K562 (cell line): ENCODE measurements around the gene SEMA3C. TPM values are rescaled to one million over a fixed set of nuclear protein-coding genes. Genes with fewer than 3 reads are reported as not detected.

Experiments used
- ATAC-seq: fragments of 200-7000 bp; cut with Tn5 transposase; 3 replicates; pipeline ENCODE4 v1.9.1; 2020; ENCODE audit warnings: moderate library complexity
- BruUV-seq: library from RNA; stranded (reverse); fragments of 400-500 nt; replicated peaks from 2 replicates; lab custom pipeline; 2021; lab: Mats Ljungman, UMichigan
- CTCF ChIA-PET: fragments of 300-600 bp; formaldehyde crosslinking; extraction: SDS; loops from one replicate; lab custom pipeline; 2021; ENCODE audit warnings: low intra/inter-chr PET ratio; lab: Yijun Ruan, JAX
- POLR2A ChIA-PET: fragments of 300-600, 350-650 bp; sonication (Branson Sonifier 250); formaldehyde crosslinking; extraction: SDS; loops from one replicate; lab custom pipeline; 2021; ENCODE audit warnings: antibody characterized with exemption, inconsistent platforms; lab: Yijun Ruan, JAX
- DNase-seq, 4 experiments: peaks; one replicate each; pipeline versions ENCODE4 v3.0.0 to v3.0.0-alpha.2; 2011 to 2018; ENCODE audit warnings: low spot score in 3 of 4, mixed read lengths in 3 of 4; ENCODE audit errors: extremely low read depth in 1 of 4
- FAIRE-seq: peaks from 2 replicates; lab custom pipeline; 2011; peaks lifted over from hg19 to GRCh38; lab: Jason Lieb, UNC
- H2AFZ ChIP-seq: 2 replicates; pipeline ENCODE4 v1.6.0; 2011; ENCODE audit warnings: low read depth, low read length, control low read depth, inconsistent platforms
- H3K27ac ChIP-seq: fragments of 200-600 bp; 3 replicates; pipeline ENCODE4 v1.8.0; 2011; ENCODE audit warnings: low read depth, mild to moderate bottlenecking, control low read depth, inconsistent platforms, low read length, moderate library complexity, mixed read lengths; ENCODE audit errors: extremely low read depth
- H3K27me3 ChIP-seq, 2 experiments: fragments of 300-600 bp in 1 of 2; 2 replicates in 1 of 2; 3 replicates in 1 of 2; pipeline versions ENCODE4 v1.6.0 to v1.8.0; 2011; ENCODE audit warnings: inconsistent platforms in 2 of 2, low read length in 2 of 2, mild to moderate bottlenecking in 1 of 2, mixed read lengths in 1 of 2, moderate library complexity in 1 of 2; ENCODE audit not compliant: control insufficient read depth in 2 of 2, insufficient read depth in 2 of 2
- H3K36me3 ChIP-seq: fragments of 300-600 bp; 3 replicates; pipeline ENCODE4 v1.8.0; 2011; ENCODE audit warnings: mild to moderate bottlenecking, low read length, inconsistent platforms; ENCODE audit not compliant: control insufficient read depth, insufficient read depth
- H3K4me1 ChIP-seq, 2 experiments: fragments of 200-600 bp in 1 of 2; replicated peaks in 1 of 2; 2 replicates in 1 of 2; 3 replicates in 1 of 2; pipeline versions ENCODE4 v1.5.1 to v1.8.0; 2011; ENCODE audit warnings: inconsistent platforms in 2 of 2, low read length in 2 of 2, mild to moderate bottlenecking in 1 of 2, mixed read lengths in 1 of 2, moderate library complexity in 1 of 2; ENCODE audit not compliant: control insufficient read depth in 2 of 2, insufficient read depth in 2 of 2
- H3K4me2 ChIP-seq: 2 replicates; pipeline ENCODE4 v1.6.1; 2011; ENCODE audit warnings: low read length, control low read depth, inconsistent platforms, mixed read lengths; ENCODE audit not compliant: insufficient read depth
- H3K4me3 ChIP-seq: fragments of 200-600 bp; sonication (generic), shearing (Covaris generic); 2 replicates; pipeline ENCODE4 v1.5.1; 2016; ENCODE audit warnings: control low read depth, inconsistent platforms
- H3K79me2 ChIP-seq: fragments of 200-600 bp; 3 replicates; pipeline ENCODE4 v1.8.0; 2011; ENCODE audit warnings: low read length, inconsistent platforms; ENCODE audit not compliant: control insufficient read depth, insufficient read depth
- H3K9ac ChIP-seq, 2 experiments: 2 replicates each; pipeline versions ENCODE4 v1.6.0 to v1.6.1; 2011; ENCODE audit warnings: low read depth in 2 of 2, low read length in 2 of 2, control low read depth in 1 of 2, inconsistent platforms in 1 of 2, mild to moderate bottlenecking in 1 of 2, mixed read lengths in 1 of 2; ENCODE audit not compliant: insufficient read depth in 1 of 2
- H3K9me1 ChIP-seq: one replicate; pipeline ENCODE4 v1.6.0; 2011; ENCODE audit warnings: inconsistent platforms, mild to moderate bottlenecking, low read length, moderate library complexity; ENCODE audit not compliant: control insufficient read depth, insufficient read depth
- H3K9me3 ChIP-seq: replicated peaks from 2 replicates; pipeline ENCODE4 v1.5.1; 2011; ENCODE audit warnings: low read depth, low read length, inconsistent platforms; ENCODE audit not compliant: control insufficient read depth, insufficient read depth
- H4K20me1 ChIP-seq: replicated peaks from 2 replicates; pipeline ENCODE4 v1.6.1; 2011; ENCODE audit warnings: low read length, inconsistent platforms, mixed read lengths; ENCODE audit not compliant: control insufficient read depth, insufficient read depth
- ARID2 ChIP-seq: fragments of 450-650 bp; IDR thresholded peaks from 2 replicates; pipeline ENCODE4 v1.6.1; 2017; ENCODE audit warnings: antibody characterized with exemption, mild to moderate bottlenecking
- MED1 ChIP-seq: sonication (generic); formaldehyde crosslinking; IDR thresholded peaks from 2 replicates; pipeline ENCODE4 v1.8.1; 2023; ENCODE audit warnings: missing genetic modification reagents, borderline replicate concordance
- NCOA4 ChIP-seq: fragments of 450-650 bp; IDR thresholded peaks from 2 replicates; pipeline ENCODE4 v1.6.1; 2018; ENCODE audit warnings: mild to moderate bottlenecking; ENCODE audit not compliant: partially characterized antibody
- PYGO2 ChIP-seq: fragments of 450-650 bp; IDR thresholded peaks from 2 replicates; pipeline ENCODE4 v1.6.1; 2016; ENCODE audit warnings: mild to moderate bottlenecking, missing genetic modification characterization, moderate library complexity, missing compliant biosample characterization
- RAD51 ChIP-seq: fragments of 450-650 bp; IDR thresholded peaks from 2 replicates; pipeline ENCODE4 v1.7.1; 2016; ENCODE audit warnings: low read depth, mild to moderate bottlenecking, borderline replicate concordance
- TAF1 ChIP-seq: IDR thresholded peaks from 2 replicates; pipeline ENCODE4 v1.6.1; 2011; ENCODE audit warnings: mild to moderate bottlenecking, low read length, moderate library complexity; ENCODE audit not compliant: insufficient read depth, control insufficient read depth, severe bottlenecking; ENCODE audit errors: extremely low read depth
- TFAM ChIP-seq: fragments of 250-450 bp; sonication (Bioruptor Pico); conservative IDR thresholded peaks from 2 replicates; pipeline ENCODE4 v1.5.0; 2021; ENCODE audit warnings: mild to moderate bottlenecking, moderate library complexity
- ZNF140 ChIP-seq: fragments of 250-450 bp; sonication (Bioruptor Pico); IDR thresholded peaks from 2 replicates; pipeline ENCODE4 v1.8.0; 2021; ENCODE audit warnings: moderate library complexity, mild to moderate bottlenecking, inconsistent platforms
- ZNF23 ChIP-seq: fragments of 250-450 bp; sonication (Bioruptor Pico); IDR thresholded peaks from 2 replicates; pipeline ENCODE4 v1.4.0; 2020; ENCODE audit warnings: mild to moderate bottlenecking
- WGBS: fragments of 100-300 bp; shearing (Covaris generic); methylation state at CpG from one replicate; pipeline ENCODE4 v1.1.6; 2016; ENCODE audit warnings: low coverage, mixed read lengths; ENCODE audit not compliant: insufficient coverage; ENCODE audit errors: missing lambda C conversion rate; 5-methylcytosine and 5-hydroxymethylcytosine counted together
- in situ Hi-C: fragments of 300-500 bp; cut with MboI; formaldehyde crosslinking; loops from 4 replicates; pipeline ENCODE4 v1.15.0; 2018; ENCODE audit warnings: inconsistent platforms, mixed read lengths
- intact Hi-C: fragments of 100-400 bp; cut with micrococcal nuclease; formaldehyde crosslinking; loops from 2 replicates; pipeline ENCODE4 v1.14.2; 2022
- polyA plus RNA-seq, 8 experiments: library from polyadenylated mRNA; depleted of rRNA in 4 of 8; stranded (reverse) in 5 of 8; unstranded in 3 of 8; fragments of >200 nt; fragmentation: Nextera tagmentation in 2 of 8; fragmentation: Illumina TruSeq in 1 of 8; extraction: Ambion mirVana in 2 of 8; extraction: Trizol in 1 of 8; gene quantifications; 2 replicates each; pipeline versions ENCODE4 v1.2.1 to v1.2.3, GENCODE V29; 2011 to 2014; ENCODE audit warnings: inconsistent platforms in 1 of 8, missing spikeins in 1 of 8
- total RNA-seq, 7 experiments: library from RNA; depleted of rRNA in 6 of 7; stranded (reverse); fragments of >200 nt in 6 of 7; fragmentation: Illumina TruSeq in 2 of 7; extraction: Trizol in 2 of 7; gene quantifications; 2 replicates each; pipeline versions ENCODE4 v1.2.1 to v1.2.3, GENCODE V29; 2011 to 2021; ENCODE audit warnings: low replicate concordance in 1 of 7
- TF ChIP-seq, protein P1 (sequence below): fragments of 250-450 bp; sonication (Bioruptor Pico); IDR thresholded peaks from 2 replicates; pipeline ENCODE4 v1.5.0; 2021; ENCODE audit warnings: mild to moderate bottlenecking, borderline replicate concordance
- TF ChIP-seq, protein P2 (sequence below), 2 experiments: fragments of 450-650 bp in 1 of 2; sonication (generic) in 1 of 2; formaldehyde crosslinking; conservative IDR thresholded peaks; 2 replicates each; pipeline versions ENCODE4 v1.4.0 to v1.8.1; 2020 to 2022; ENCODE audit warnings: mild to moderate bottlenecking in 1 of 2, missing genetic modification reagents in 1 of 2
- TF ChIP-seq, protein P3 (sequence below), 2 experiments: fragments of 250-450 bp in 1 of 2; fragments of 450-650 bp in 1 of 2; sonication (Bioruptor Pico) in 1 of 2; IDR thresholded peaks; 2 replicates each; pipeline versions ENCODE4 v1.6.1 to v1.8.0; 2016 to 2021; ENCODE audit warnings: mild to moderate bottlenecking in 2 of 2, moderate library complexity in 2 of 2, missing compliant biosample characterization in 1 of 2, missing genetic modification characterization in 1 of 2

The SEMA3C gene
- total and polyA plus RNA-seq, 9 of the 15 experiments (the other 6 are each of a cell fraction or from before 2014, with no cell fraction given): 0.04 to 0.36 (median 0.12) TPM; not detected in 3

DNA sequence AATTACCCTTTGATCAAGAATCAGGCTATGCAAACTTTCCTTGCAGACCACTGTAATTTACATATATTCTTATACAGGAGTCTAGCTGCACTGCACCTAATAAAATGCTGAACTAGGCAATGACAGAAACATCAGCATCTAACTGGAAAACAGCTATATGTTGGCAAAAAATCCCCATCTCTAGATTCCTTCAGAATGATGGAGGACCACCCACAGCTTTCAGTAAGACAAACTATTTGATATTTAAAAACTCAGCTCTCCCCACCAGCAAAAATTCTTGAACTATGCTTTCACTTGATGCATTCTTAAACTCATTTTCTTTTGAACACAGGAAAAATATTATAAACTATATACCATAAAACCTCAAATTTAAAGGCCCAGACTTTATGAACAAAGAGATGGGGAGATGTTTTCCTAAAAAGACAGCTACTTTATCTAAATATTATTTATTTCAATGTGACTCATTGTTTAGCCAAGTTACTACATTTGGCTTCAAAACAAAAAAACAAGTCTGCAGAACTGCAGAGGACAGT lies 77.4 kb downstream of the SEMA3C start (continued):
- TF ChIP-seq, protein P1, sequence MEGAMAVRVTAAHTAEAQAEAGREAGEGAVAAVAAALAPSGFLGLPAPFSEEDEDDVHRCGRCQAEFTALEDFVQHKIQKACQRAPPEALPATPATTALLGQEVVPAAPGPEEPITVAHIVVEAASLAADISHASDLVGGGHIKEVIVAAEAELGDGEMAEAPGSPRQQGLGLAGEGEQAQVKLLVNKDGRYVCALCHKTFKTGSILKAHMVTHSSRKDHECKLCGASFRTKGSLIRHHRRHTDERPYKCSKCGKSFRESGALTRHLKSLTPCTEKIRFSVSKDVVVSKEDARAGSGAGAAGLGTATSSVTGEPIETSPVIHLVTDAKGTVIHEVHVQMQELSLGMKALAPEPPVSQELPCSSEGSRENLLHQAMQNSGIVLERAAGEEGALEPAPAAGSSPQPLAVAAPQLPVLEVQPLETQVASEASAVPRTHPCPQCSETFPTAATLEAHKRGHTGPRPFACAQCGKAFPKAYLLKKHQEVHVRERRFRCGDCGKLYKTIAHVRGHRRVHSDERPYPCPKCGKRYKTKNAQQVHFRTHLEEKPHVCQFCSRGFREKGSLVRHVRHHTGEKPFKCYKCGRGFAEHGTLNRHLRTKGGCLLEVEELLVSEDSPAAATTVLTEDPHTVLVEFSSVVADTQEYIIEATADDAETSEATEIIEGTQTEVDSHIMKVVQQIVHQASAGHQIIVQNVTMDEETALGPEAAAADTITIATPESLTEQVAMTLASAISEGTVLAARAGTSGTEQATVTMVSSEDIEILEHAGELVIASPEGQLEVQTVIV (CRISPR knock-in tag): no peak
- TF ChIP-seq NCOA4: no peak

DNA sequence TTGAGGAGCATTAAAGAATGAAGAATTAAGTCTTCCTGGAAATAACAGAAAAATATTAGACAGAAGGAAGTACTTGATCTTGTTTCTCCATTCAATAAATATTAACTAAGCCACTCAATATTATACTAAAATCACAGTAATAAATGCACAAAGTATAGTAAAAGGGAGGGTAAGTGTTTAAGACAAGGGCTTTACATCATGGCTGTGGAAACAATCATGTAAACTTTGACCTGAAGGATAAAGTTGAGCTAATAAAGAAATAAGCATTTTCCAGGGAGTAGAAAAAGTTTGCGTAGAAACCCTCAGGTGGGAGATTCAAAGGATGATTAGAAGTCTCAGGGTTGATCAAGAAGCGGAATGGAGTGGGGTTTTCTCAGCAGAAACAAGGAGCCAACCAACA lies 78.2 kb downstream of the SEMA3C start:
- Histone ChIP-seq H3K27me3 (no peaks in the 10 kb centered on the region), H3K9me3 (no peaks in the 10 kb centered on the region), H3K9ac (no peak overlapping the region), H3K36me3 (no peaks in the 10 kb centered on the region), H4K20me1 (no peaks in the 10 kb centered on the region), H3K4me1 (no peaks in the 10 kb centered on the region), H3K27ac (no peak overlapping the region), H3K79me2 (no peaks in the 10 kb centered on the region), H3K4me3 (no peak overlapping the region), H2AFZ (no peak overlapping the region), H3K4me2 (no peak overlapping the region), H3K9me1 (no peaks in the 10 kb centered on the region)
- in situ Hi-C loops: no loop called here
- intact Hi-C loops: no loop called here
- DNase-seq (no peak), ATAC-seq (no peak), FAIRE-seq (no peak)
- CTCF ChIA-PET: no interaction called here
- TF ChIP-seq TAF1: no peak
- no peak for TF ChIP-seq ARID2
- no peak for TF ChIP-seq MED1
- TF ChIP-seq, protein P2, sequence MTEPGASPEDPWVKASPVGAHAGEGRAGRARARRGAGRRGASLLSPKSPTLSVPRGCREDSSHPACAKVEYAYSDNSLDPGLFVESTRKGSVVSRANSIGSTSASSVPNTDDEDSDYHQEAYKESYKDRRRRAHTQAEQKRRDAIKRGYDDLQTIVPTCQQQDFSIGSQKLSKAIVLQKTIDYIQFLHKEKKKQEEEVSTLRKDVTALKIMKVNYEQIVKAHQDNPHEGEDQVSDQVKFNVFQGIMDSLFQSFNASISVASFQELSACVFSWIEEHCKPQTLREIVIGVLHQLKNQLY (CRISPR knock-in tag; conservative IDR thresholded peaks at IDR 0.05): no peak
- TF ChIP-seq RAD51: no peak
- no peak for TF ChIP-seq ZNF23 (CRISPR knock-in tag)
- no peak for TF ChIP-seq ZNF140 (CRISPR knock-in tag)
- TF ChIP-seq, protein P3, sequence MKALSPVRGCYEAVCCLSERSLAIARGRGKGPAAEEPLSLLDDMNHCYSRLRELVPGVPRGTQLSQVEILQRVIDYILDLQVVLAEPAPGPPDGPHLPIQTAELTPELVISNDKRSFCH (CRISPR knock-in tag; IDR thresholded peaks at IDR 0.05): no peak
- TF ChIP-seq, protein P3 (tag; IDR thresholded peaks at IDR 0.05): no peak
- no peak for TF ChIP-seq PYGO2
- no peak for TF ChIP-seq TFAM
- no TSS peak for BruUV-seq
- POLR2A ChIA-PET: interaction anchor here (1.2 kb wide), 1 partner anchor 11 kb away, joined by 4 read pairs; no protein-coding TSS in a partner anchor
- 0% methylated on average over 2 of the region's 2 CpGs for WGBS
